ENCODE measurements around the gene DAB2IP. TPM values are rescaled to one million over a fixed set of nuclear protein-coding genes. Genes with fewer than 3 reads are reported as not detected.

The DAB2IP gene
- total and polyA plus RNA-seq, 4 donors, result 19.4 to 75.0 (median 28.7) TPM

DNA sequence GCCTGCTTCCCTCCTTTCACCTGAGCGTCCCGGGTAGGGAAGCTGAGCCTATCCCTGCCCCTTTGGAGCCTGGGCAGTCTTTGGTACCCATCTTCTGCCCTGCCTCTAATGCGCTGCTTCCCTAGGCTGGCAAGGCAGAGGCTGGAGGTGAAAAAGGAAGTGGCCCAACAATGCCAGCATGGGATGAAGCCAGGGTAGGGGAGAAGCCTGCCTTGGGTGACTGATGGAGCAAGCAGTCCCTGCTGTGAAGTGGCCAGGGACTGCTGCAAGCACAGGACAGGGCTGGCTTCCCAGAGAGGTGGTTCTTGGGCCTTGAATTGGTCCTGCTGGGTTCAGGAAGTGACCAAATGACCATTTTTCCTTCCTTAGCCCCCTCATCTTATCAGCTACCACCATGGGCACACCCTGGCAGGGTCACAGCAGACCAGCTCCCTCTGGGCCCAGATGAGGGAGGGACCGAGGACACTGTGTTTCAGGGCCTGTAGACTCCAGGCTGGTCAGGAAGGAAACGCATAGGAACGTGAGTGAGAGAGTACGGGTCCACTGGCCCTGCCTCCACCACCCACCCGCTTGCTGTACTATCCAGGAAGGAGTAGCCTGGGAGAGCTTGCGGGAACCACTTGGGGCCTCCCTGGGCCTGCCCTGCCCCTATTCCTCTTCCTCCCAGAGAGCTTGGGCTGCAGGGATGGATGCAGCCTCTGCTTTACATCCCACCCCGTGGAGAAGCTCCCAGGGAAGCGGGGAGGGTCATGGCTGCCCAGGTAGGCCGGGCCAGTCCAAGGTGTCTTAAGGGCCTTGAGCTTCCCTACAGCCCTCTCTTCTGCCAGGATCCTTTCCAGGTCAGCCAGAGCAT is 102.6 kb downstream of the DAB2IP start:
- DNase-seq, result no peak
- Histone ChIP-seq H3K4me1 (ENCODE audit: control insufficient read depth in 5 of 5, insufficient read depth in 5 of 5, low read length in 5 of 5) (peaks cover 4 to 44% (median 25%) of the 10 kb centered on the region in 5 donors), H3K9me3 (ENCODE audit: control insufficient read depth in 4 of 4, insufficient read depth in 3 of 4, low read length in 3 of 4) (no peaks in the 10 kb centered on the region), H3K27ac (ENCODE audit: low read depth in 1 of 2, low read length in 1 of 2) (peak overlapping the region in 1 of 2 donors; percentile 4), H3K9ac (ENCODE audit: insufficient read depth in 1 of 2, low read length in 2 of 2) (no peak overlapping the region), H3K36me3 (ENCODE audit: control insufficient read depth in 4 of 4, insufficient read depth in 4 of 4, low read length in 4 of 4) (peaks cover 0 to 10% (median 6%) of the 10 kb centered on the region in 4 donors), H3K27me3 (ENCODE audit: control insufficient read depth in 3 of 3, insufficient read depth in 3 of 3, low read length in 2 of 3) (no peaks in the 10 kb centered on the region), H3K4me3 (no peak overlapping the region)
- TF ChIP-seq, protein P1, sequence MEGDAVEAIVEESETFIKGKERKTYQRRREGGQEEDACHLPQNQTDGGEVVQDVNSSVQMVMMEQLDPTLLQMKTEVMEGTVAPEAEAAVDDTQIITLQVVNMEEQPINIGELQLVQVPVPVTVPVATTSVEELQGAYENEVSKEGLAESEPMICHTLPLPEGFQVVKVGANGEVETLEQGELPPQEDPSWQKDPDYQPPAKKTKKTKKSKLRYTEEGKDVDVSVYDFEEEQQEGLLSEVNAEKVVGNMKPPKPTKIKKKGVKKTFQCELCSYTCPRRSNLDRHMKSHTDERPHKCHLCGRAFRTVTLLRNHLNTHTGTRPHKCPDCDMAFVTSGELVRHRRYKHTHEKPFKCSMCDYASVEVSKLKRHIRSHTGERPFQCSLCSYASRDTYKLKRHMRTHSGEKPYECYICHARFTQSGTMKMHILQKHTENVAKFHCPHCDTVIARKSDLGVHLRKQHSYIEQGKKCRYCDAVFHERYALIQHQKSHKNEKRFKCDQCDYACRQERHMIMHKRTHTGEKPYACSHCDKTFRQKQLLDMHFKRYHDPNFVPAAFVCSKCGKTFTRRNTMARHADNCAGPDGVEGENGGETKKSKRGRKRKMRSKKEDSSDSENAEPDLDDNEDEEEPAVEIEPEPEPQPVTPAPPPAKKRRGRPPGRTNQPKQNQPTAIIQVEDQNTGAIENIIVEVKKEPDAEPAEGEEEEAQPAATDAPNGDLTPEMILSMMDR (IDR thresholded peaks at IDR 0.05; ENCODE audit: control extremely low read depth, extremely low read depth), result no peak
- ATAC-seq (ENCODE audit: insufficient read depth, low FRiP score), result no peak
- WGBS, 2 donors, result 73 to 77% methylated on average over 12 of the region's 12 CpGs

DNA sequence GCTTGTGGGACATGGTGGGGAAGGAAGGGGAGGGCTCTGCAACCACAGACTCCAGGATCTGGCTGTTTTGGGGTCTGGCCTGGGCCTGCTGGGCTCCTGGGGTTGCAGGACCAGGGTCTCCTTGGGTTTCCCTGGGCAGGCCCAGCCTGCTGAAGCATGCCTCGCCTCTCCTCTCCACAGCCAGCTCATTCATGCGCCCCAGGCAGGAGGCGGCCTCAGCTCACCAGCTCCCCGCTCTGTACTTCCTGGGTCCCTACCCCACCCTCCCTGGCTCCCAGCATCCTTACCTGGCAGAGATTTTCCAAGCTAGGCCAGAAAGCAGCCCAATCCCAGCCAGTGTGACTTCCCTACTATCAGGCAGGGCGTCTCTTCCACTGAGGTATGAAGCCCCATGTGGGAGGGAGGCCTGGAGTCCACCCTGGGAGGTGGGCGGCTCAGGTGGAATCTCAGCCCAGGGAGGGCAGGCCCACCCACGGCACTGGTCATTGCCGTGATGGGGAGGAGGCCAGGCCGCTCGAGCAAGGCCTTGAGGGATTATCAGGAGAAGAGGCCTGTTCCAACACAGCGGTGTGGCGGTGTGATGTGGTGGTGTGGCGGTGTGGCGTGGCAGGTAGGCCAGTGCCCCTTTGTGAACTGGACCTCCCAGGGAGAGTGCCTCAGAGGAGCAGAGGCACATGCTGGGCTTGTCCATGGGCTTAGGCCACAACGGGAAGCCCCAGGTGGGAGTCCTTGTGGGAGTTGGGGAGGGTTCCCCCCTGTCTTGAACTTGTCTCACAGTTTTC is 103.4 kb downstream of the DAB2IP start:
- H3K9ac ChIP-seq (ENCODE audit: insufficient read depth in 1 of 2, low read length in 2 of 2), result no peak overlapping the region
- H3K4me3 ChIP-seq, result no peak overlapping the region
- no peak for ATAC-seq (ENCODE audit: insufficient read depth, low FRiP score)
- no peaks in the 10 kb centered on the region for H3K27me3 ChIP-seq (ENCODE audit: control insufficient read depth in 3 of 3, insufficient read depth in 3 of 3, low read length in 2 of 3)
- H3K27ac ChIP-seq (ENCODE audit: low read depth in 1 of 2, low read length in 1 of 2), result peak overlapping the region in 1 of 2 donors; percentile 5
- no peaks in the 10 kb centered on the region for H3K9me3 ChIP-seq (ENCODE audit: control insufficient read depth in 4 of 4, insufficient read depth in 3 of 4, low read length in 3 of 4)
- 94 to 95% methylated on average over 14 to 15 of the region's 15 CpGs for WGBS, 2 donors
- H3K36me3 ChIP-seq (ENCODE audit: control insufficient read depth in 4 of 4, insufficient read depth in 4 of 4, low read length in 4 of 4), result peaks cover 0 to 15% (median 14%) of the 10 kb centered on the region in 4 donors
- TF ChIP-seq, protein P1 (IDR thresholded peaks at IDR 0.05; ENCODE audit: control extremely low read depth, extremely low read depth), result no peak
- H3K4me1 ChIP-seq (ENCODE audit: control insufficient read depth in 5 of 5, insufficient read depth in 5 of 5, low read length in 5 of 5), result peaks cover 3 to 40% (median 21%) of the 10 kb centered on the region in 5 donors
- DNase-seq, result no peak

DNA sequence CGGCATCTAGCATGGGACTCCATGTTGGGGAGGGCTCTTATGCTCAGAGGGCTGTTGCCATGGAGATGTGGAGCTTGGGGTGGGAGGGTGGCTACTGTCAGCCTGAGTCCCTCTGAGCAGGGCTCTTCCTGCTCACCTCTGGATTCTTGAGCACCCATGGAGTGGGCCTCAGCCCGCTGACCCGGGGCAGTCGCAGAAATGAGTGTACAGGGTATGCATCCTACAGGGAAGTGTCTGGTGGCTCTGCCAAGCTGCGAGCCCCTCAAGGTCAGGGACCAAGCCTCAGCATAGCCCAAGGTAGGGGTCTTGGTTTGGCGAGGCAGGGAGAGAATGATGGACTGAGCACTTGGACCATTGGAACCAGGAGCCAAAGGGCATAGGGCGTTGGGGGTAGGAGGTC is 104.1 kb downstream of the DAB2IP start:
- 91 to 94% methylated on average over 7 of the region's 7 CpGs for WGBS, 2 donors
- TF ChIP-seq, protein P1 (IDR thresholded peaks at IDR 0.05; ENCODE audit: control extremely low read depth, extremely low read depth), result no peak
- Histone ChIP-seq H3K36me3 (ENCODE audit: control insufficient read depth in 4 of 4, insufficient read depth in 4 of 4, low read length in 4 of 4) (peaks cover 5 to 20% (median 18%) of the 10 kb centered on the region in 4 donors), H3K4me1 (ENCODE audit: control insufficient read depth in 5 of 5, insufficient read depth in 5 of 5, low read length in 5 of 5) (peaks cover 0 to 37% (median 14%) of the 10 kb centered on the region in 5 donors), H3K9me3 (ENCODE audit: control insufficient read depth in 4 of 4, insufficient read depth in 3 of 4, low read length in 3 of 4) (no peaks in the 10 kb centered on the region), H3K27me3 (ENCODE audit: control insufficient read depth in 3 of 3, insufficient read depth in 3 of 3, low read length in 2 of 3) (no peaks in the 10 kb centered on the region), H3K4me3 (no peak overlapping the region), H3K9ac (ENCODE audit: insufficient read depth in 1 of 2, low read length in 2 of 2) (no peak overlapping the region), H3K27ac (ENCODE audit: low read depth in 1 of 2, low read length in 1 of 2) (no peak overlapping the region)
- no peak for DNase-seq
- ATAC-seq (ENCODE audit: insufficient read depth, low FRiP score), result no peak
